WTC11 (cell line): ENCODE results near the gene MAST4.

Experiments used
- CREB1 ChIP-seq: sonication (generic); formaldehyde crosslinking; IDR thresholded peaks from 2 replicates; pipeline ENCODE4 v1.8.0; 2023; ENCODE audit warnings: mild to moderate bottlenecking, missing genetic modification reagents
- CREM ChIP-seq: sonication (generic); formaldehyde crosslinking; IDR thresholded peaks from 2 replicates; pipeline ENCODE4 v1.8.1; 2022; ENCODE audit warnings: mild to moderate bottlenecking, missing genetic modification reagents, moderate library complexity
- CTCF ChIP-seq: fragments of 200-600 bp; IDR thresholded peaks from 2 replicates; pipeline ENCODE4 v1.8.0; 2022; ENCODE audit warnings: antibody characterized with exemption
- IRF1 ChIP-seq: sonication (generic); formaldehyde crosslinking; IDR thresholded peaks from 2 replicates; pipeline ENCODE4 v1.8.0; 2023; ENCODE audit warnings: missing genetic modification reagents
- JAZF1 ChIP-seq: fragments of 250-450 bp; sonication (Bioruptor Pico); IDR thresholded peaks from 2 replicates; pipeline ENCODE4 v1.9.0; 2021; ENCODE audit warnings: moderate library complexity, mild to moderate bottlenecking, inconsistent platforms
- MAX ChIP-seq: sonication (generic); formaldehyde crosslinking; IDR thresholded peaks from 2 replicates; pipeline ENCODE4 v1.8.0; 2022; ENCODE audit warnings: mild to moderate bottlenecking, missing genetic modification reagents
- NFYB ChIP-seq: sonication (generic); formaldehyde crosslinking; conservative IDR thresholded peaks from 2 replicates; pipeline ENCODE4 v1.8.0; 2022; ENCODE audit warnings: low read depth, missing genetic modification reagents
- NR3C1 ChIP-seq: sonication (generic); formaldehyde crosslinking; conservative IDR thresholded peaks from 2 replicates; pipeline ENCODE4 v1.8.1; 2023; ENCODE audit warnings: low read depth, mild to moderate bottlenecking, missing genetic modification reagents
- PRDM15 ChIP-seq: sonication (generic); formaldehyde crosslinking; IDR thresholded peaks from 2 replicates; pipeline ENCODE4 v1.8.0; 2022; ENCODE audit warnings: missing genetic modification reagents
- TEAD4 ChIP-seq: sonication (generic); formaldehyde crosslinking; IDR thresholded peaks from 2 replicates; pipeline ENCODE4 v1.8.0; 2022; ENCODE audit warnings: mild to moderate bottlenecking, missing genetic modification reagents
- TP53 ChIP-seq: sonication (generic); formaldehyde crosslinking; IDR thresholded peaks from 2 replicates; pipeline ENCODE4 v1.8.1; 2023; ENCODE audit warnings: mild to moderate bottlenecking, missing genetic modification reagents
- ZNF396 ChIP-seq: fragments of 250-450 bp; sonication (Bioruptor Pico); IDR thresholded peaks from 2 replicates; pipeline ENCODE4 v1.8.0; 2021; ENCODE audit warnings: mild to moderate bottlenecking, moderate library complexity, borderline replicate concordance
- ZNF416 ChIP-seq: fragments of 250-450 bp; sonication (Bioruptor Pico); IDR thresholded peaks from 2 replicates; pipeline ENCODE4 v1.9.0; 2021; ENCODE audit warnings: mild to moderate bottlenecking, inconsistent platforms
- ZNF671 ChIP-seq: fragments of 250-450 bp; sonication (Bioruptor Pico); IDR thresholded peaks from 2 replicates; pipeline ENCODE4 v1.8.0; 2021; ENCODE audit warnings: mild to moderate bottlenecking

GRCh38 chr5:67105270-67105669 lies 509.1 kb downstream of the MAST4 start:
- TF ChIP-seq CREB1, result no peak
- no peak for TF ChIP-seq CREM (CRISPR knock-in tag)
- no peak for TF ChIP-seq CTCF
- TF ChIP-seq TP53 (CRISPR knock-in tag), result no peak
- TF ChIP-seq ZNF671, result no peak
- TF ChIP-seq ZNF396 (CRISPR knock-in tag), result no peak
- TF ChIP-seq JAZF1 (CRISPR knock-in tag), result no peak
- TF ChIP-seq NFYB (CRISPR knock-in tag), result no peak
- TF ChIP-seq IRF1, result no peak
- no peak for TF ChIP-seq NR3C1 (CRISPR knock-in tag)
- TF ChIP-seq PRDM15 (CRISPR knock-in tag), result no peak
- TF ChIP-seq ZNF416 (CRISPR knock-in tag), result no peak
- TF ChIP-seq TEAD4 (CRISPR knock-in tag), result no peak
- no peak for TF ChIP-seq MAX (CRISPR knock-in tag)
